Keratinocyte (primary cell): ENCODE measurements around the gene NODAL.

Source experiments
- EZH2 ChIP-seq: IDR thresholded peaks from one replicate; pipeline ENCODE4 v1.6.1; 2012; ENCODE audit warnings: inconsistent platforms, mild to moderate bottlenecking, low read length, moderate library complexity
- TF ChIP-seq, protein P1 (sequence below), 3 experiments: IDR thresholded peaks in 1 of 3; conservative IDR thresholded peaks in 1 of 3; optimal IDR thresholded peaks in 1 of 3; 2 replicates in 2 of 3; 3 replicates in 1 of 3; pipeline versions ENCODE3 to v1.5.1; 2011; ENCODE audit warnings: low read length in 3 of 3, mild to moderate bottlenecking in 3 of 3, moderate library complexity in 2 of 3, control low read depth in 1 of 3, inconsistent platforms in 1 of 3; ENCODE audit not compliant: insufficient read depth in 2 of 3; ENCODE audit errors: extremely low read depth in 1 of 3

GRCh38 chr10:70433581-70434280, 7.8 kb downstream of the NODAL start:
- TF ChIP-seq, protein P1, sequence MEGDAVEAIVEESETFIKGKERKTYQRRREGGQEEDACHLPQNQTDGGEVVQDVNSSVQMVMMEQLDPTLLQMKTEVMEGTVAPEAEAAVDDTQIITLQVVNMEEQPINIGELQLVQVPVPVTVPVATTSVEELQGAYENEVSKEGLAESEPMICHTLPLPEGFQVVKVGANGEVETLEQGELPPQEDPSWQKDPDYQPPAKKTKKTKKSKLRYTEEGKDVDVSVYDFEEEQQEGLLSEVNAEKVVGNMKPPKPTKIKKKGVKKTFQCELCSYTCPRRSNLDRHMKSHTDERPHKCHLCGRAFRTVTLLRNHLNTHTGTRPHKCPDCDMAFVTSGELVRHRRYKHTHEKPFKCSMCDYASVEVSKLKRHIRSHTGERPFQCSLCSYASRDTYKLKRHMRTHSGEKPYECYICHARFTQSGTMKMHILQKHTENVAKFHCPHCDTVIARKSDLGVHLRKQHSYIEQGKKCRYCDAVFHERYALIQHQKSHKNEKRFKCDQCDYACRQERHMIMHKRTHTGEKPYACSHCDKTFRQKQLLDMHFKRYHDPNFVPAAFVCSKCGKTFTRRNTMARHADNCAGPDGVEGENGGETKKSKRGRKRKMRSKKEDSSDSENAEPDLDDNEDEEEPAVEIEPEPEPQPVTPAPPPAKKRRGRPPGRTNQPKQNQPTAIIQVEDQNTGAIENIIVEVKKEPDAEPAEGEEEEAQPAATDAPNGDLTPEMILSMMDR (optimal IDR thresholded peaks at IDR 0.05 in 1 of 3, IDR thresholded peaks at IDR 0.05 in 1 of 3, conservative IDR thresholded peaks at IDR 0.05 in 1 of 3; ENCODE audit: extremely low read depth in 1 of 3, insufficient read depth in 2 of 3, low read length in 3 of 3), result no peak
- TF ChIP-seq EZH2, result no peak
